Large intestine (tissue), 3 donors: ENCODE results near the gene CNN2. TPM values are rescaled to one million over a fixed set of nuclear protein-coding genes. Genes with fewer than 3 reads are reported as not detected.

Source experiments
- DNase-seq, 2 donors: peaks; one replicate each; pipeline versions ENCODE4 v3.0.0 to v3.0.0-alpha.2; 2013
- H3K27ac ChIP-seq: one replicate; pipeline ENCODE4 v1.5.1; 2013; ENCODE audit warnings: low read length
- H3K27me3 ChIP-seq: 2 replicates; pipeline ENCODE4 v1.6.1; 2013; ENCODE audit warnings: low read length; ENCODE audit not compliant: control insufficient read depth, insufficient read depth
- H3K36me3 ChIP-seq: 2 replicates; pipeline ENCODE4 v1.6.1; 2013; ENCODE audit warnings: low read length; ENCODE audit not compliant: control insufficient read depth, insufficient read depth
- H3K4me1 ChIP-seq: one replicate; pipeline ENCODE4 v1.6.1; 2013; ENCODE audit warnings: low read length; ENCODE audit not compliant: control insufficient read depth, insufficient read depth
- H3K4me3 ChIP-seq: one replicate; pipeline ENCODE4 v1.5.1; 2013; ENCODE audit warnings: low read length
- H3K9me3 ChIP-seq: one replicate; pipeline ENCODE4 v1.6.1; 2013; ENCODE audit warnings: mild to moderate bottlenecking, low read depth, low read length, moderate library complexity; ENCODE audit not compliant: control insufficient read depth
- WGBS: methylation state at CpG from one replicate; pipeline ENCODE4 v1.1.5; 2013; ENCODE audit warnings: low lambda C conversion rate; ENCODE audit not compliant: insufficient coverage; 5-methylcytosine and 5-hydroxymethylcytosine counted together
- polyA plus RNA-seq: library from polyadenylated mRNA; unstranded; fragments of 120-200 nt; gene quantifications from one replicate; pipeline ENCODE4 v1.2.1, GENCODE V29; 2013

CNN2 gene
- polyA plus RNA-seq, 1 donor = 31.5 TPM

GRCh38 chr19:1010586-1011510 is 15.6 kb upstream of the CNN2 start:
- H3K27ac ChIP-seq = no peak overlapping the region
- peaks cover 48% of the 10 kb centered on the region for H3K36me3 ChIP-seq
- peaks cover 10% of the 10 kb centered on the region for H3K4me1 ChIP-seq
- no peaks in the 10 kb centered on the region for H3K27me3 ChIP-seq
- no peak overlapping the region for H3K4me3 ChIP-seq
- DNase-seq = no peak
- H3K9me3 ChIP-seq = peaks cover 19% of the 10 kb centered on the region
- no CpG with 5 or more reads among the region's 56 CpGs for WGBS

GRCh38 chr19:1011831-1012333 is 14.5 kb upstream of the CNN2 start:
- no peak for DNase-seq
- no peaks in the 10 kb centered on the region for H3K27me3 ChIP-seq
- H3K4me3 ChIP-seq = no peak overlapping the region
- peaks cover 48% of the 10 kb centered on the region for H3K36me3 ChIP-seq
- no CpG with 5 or more reads among the region's 36 CpGs for WGBS
- H3K27ac ChIP-seq = no peak overlapping the region
- H3K4me1 ChIP-seq = peaks cover 21% of the 10 kb centered on the region
- H3K9me3 ChIP-seq = peaks cover 19% of the 10 kb centered on the region

GRCh38 chr19:1012334-1012733 is 14.1 kb upstream of the CNN2 start:
- H3K27ac ChIP-seq = no peak overlapping the region
- no CpG with 5 or more reads among the region's 18 CpGs for WGBS
- H3K36me3 ChIP-seq = peaks cover 48% of the 10 kb centered on the region
- H3K4me1 ChIP-seq = peaks cover 25% of the 10 kb centered on the region
- H3K27me3 ChIP-seq = no peaks in the 10 kb centered on the region
- DNase-seq = no peak
- peaks cover 19% of the 10 kb centered on the region for H3K9me3 ChIP-seq
- no peak overlapping the region for H3K4me3 ChIP-seq

GRCh38 chr19:1013218-1013617 is 13.2 kb upstream of the CNN2 start:
- no peak for DNase-seq
- Histone ChIP-seq H3K36me3 (peaks cover 48% of the 10 kb centered on the region), H3K4me3 (no peak overlapping the region), H3K4me1 (peaks cover 34% of the 10 kb centered on the region), H3K27me3 (no peaks in the 10 kb centered on the region), H3K27ac (no peak overlapping the region), H3K9me3 (peaks cover 19% of the 10 kb centered on the region)
- no CpG with 5 or more reads among the region's 10 CpGs for WGBS

GRCh38 chr19:1014161-1015060 is 12.0 kb upstream of the CNN2 start:
- WGBS = no CpG with 5 or more reads among the region's 49 CpGs
- Histone ChIP-seq H3K4me1 (peaks cover 43% of the 10 kb centered on the region), H3K9me3 (peaks cover 12% of the 10 kb centered on the region), H3K4me3 (no peak overlapping the region), H3K27me3 (no peaks in the 10 kb centered on the region), H3K27ac (no peak overlapping the region), H3K36me3 (peaks cover 45% of the 10 kb centered on the region)
- no peak for DNase-seq

GRCh38 chr19:1015061-1015781 is 11.2 kb upstream of the CNN2 start:
- WGBS = no CpG with 5 or more reads among the region's 29 CpGs
- DNase-seq = no peak
- Histone ChIP-seq H3K9me3 (peaks cover 10% of the 10 kb centered on the region), H3K36me3 (peaks cover 38% of the 10 kb centered on the region), H3K27me3 (no peaks in the 10 kb centered on the region), H3K4me1 (peaks cover 44% of the 10 kb centered on the region), H3K4me3 (no peak overlapping the region), H3K27ac (no peak overlapping the region)

GRCh38 chr19:1015782-1016646 is 10.4 kb upstream of the CNN2 start:
- Histone ChIP-seq H3K36me3 (peaks cover 34% of the 10 kb centered on the region), H3K27me3 (no peaks in the 10 kb centered on the region), H3K27ac (peak overlapping the region; percentile 59), H3K4me3 (no peak overlapping the region), H3K9me3 (peaks cover 8% of the 10 kb centered on the region), H3K4me1 (peaks cover 44% of the 10 kb centered on the region)
- DNase-seq = no peak
- no CpG with 5 or more reads among the region's 31 CpGs for WGBS

- peak; percentile 47 to 64 for DNase-seq
- Histone ChIP-seq H3K27ac (peak overlapping the region; percentile 59), H3K27me3 (no peaks in the 10 kb centered on the region), H3K9me3 (peaks cover 6% of the 10 kb centered on the region), H3K4me3 (no peak overlapping the region), H3K4me1 (peaks cover 44% of the 10 kb centered on the region), H3K36me3 (peaks cover 34% of the 10 kb centered on the region)
- WGBS = no CpG with 5 or more reads among the region's 12 CpGs
Observed at GRCh38 chr19:1016647-1017114, 9.7 kb upstream of the CNN2 start.

GRCh38 chr19:1017115-1017905 is 9.1 kb upstream of the CNN2 start:
- Histone ChIP-seq H3K4me1 (peaks cover 44% of the 10 kb centered on the region), H3K4me3 (no peak overlapping the region), H3K9me3 (peaks cover under 1% of the 10 kb centered on the region), H3K27ac (peak overlapping the region; percentile 59), H3K36me3 (peaks cover 29% of the 10 kb centered on the region), H3K27me3 (no peaks in the 10 kb centered on the region)
- DNase-seq = no peak
- WGBS = no CpG with 5 or more reads among the region's 24 CpGs
